HG03565 (cell line): ENCODE results near the gene ASIC4.
A peak's percentile ranks its signal among the peaks of the same experiment; 100 is the strongest.

Source experiments
- ATAC-seq: cut with Tn5 transposase; IDR thresholded peaks from one replicate; pipeline ENCODE4 v1.9.1; 2021; ENCODE audit warnings: mild to moderate bottlenecking, moderate library complexity; ENCODE audit not compliant: unreplicated experiment

Gene ASIC4

GRCh38 chr2:219496825-219497494 lies 17.3 kb upstream of the ASIC4 start:
- ATAC-seq: no peak

GRCh38 chr2:219497495-219498279 lies 16.6 kb upstream of the ASIC4 start:
- no peak for ATAC-seq

GRCh38 chr2:219498280-219499057 lies 15.8 kb upstream of the ASIC4 start, which contains the start of gene GMPPA:
TSS of gene GMPPA (plus strand) at chr2:219498891. CDS start at chr2:219499976, 1,085 bp downstream.
- ATAC-seq: peak; percentile 96

- ATAC-seq: no peak
Measured at GRCh38 chr2:219499058-219499307, 15.3 kb upstream of the ASIC4 start.

- no peak for ATAC-seq
Measured at GRCh38 chr2:219499555-219499954, 14.7 kb upstream of the ASIC4 start.

GRCh38 chr2:219500135-219500534 lies 14.1 kb upstream of the ASIC4 start:
- no peak for ATAC-seq

- no peak for ATAC-seq
Measured at GRCh38 chr2:219501849-219502248, 12.4 kb upstream of the ASIC4 start.

GRCh38 chr2:219502618-219503017 lies 11.7 kb upstream of the ASIC4 start:
- ATAC-seq: no peak

- no peak for ATAC-seq
Measured at GRCh38 chr2:219505585-219505984, 8.7 kb upstream of the ASIC4 start.

- ATAC-seq: no peak
Measured at GRCh38 chr2:219506153-219506801, 8.0 kb upstream of the ASIC4 start.

- no peak for ATAC-seq
Measured at GRCh38 chr2:219506802-219507526, 7.3 kb upstream of the ASIC4 start.

- no peak for ATAC-seq
Measured at GRCh38 chr2:219507581-219508443, 6.5 kb upstream of the ASIC4 start.

GRCh38 chr2:219508444-219508734 lies 5.9 kb upstream of the ASIC4 start:
- no peak for ATAC-seq

- ATAC-seq: no peak
Measured at GRCh38 chr2:219508971-219509779, 5.1 kb upstream of the ASIC4 start.

- ATAC-seq: peak; percentile 55
Measured at GRCh38 chr2:219509780-219510511, 4.3 kb upstream of the ASIC4 start.

GRCh38 chr2:219510512-219511135 lies 3.7 kb upstream of the ASIC4 start:
- ATAC-seq: no peak

GRCh38 chr2:219511547-219512325 lies 2.5 kb upstream of the ASIC4 start:
- ATAC-seq: no peak
